ENCODE results near the gene GKN2.

- TF ChIP-seq CTCF (IDR thresholded peaks at IDR 0.05) (no peak), POLR2A (IDR thresholded peaks at IDR 0.05) (no peak)
Measured at GRCh38 chr2:68901561-68901960, 51.1 kb downstream of the GKN2 start.
